HG02852 (cell line): ENCODE results near the gene TMEM187.
"Not testable (repeated sequence)": the region's sequence is repeated elsewhere in the genome, so short reads cannot be mapped to it uniquely, and the experiment has no call there.

ENCODE experiments used
- ATAC-seq: cut with Tn5 transposase; IDR thresholded peaks from one replicate; pipeline ENCODE4 v1.9.1; 2021; ENCODE audit warnings: mild to moderate bottlenecking, moderate library complexity; ENCODE audit not compliant: unreplicated experiment

Gene TMEM187

DNA sequence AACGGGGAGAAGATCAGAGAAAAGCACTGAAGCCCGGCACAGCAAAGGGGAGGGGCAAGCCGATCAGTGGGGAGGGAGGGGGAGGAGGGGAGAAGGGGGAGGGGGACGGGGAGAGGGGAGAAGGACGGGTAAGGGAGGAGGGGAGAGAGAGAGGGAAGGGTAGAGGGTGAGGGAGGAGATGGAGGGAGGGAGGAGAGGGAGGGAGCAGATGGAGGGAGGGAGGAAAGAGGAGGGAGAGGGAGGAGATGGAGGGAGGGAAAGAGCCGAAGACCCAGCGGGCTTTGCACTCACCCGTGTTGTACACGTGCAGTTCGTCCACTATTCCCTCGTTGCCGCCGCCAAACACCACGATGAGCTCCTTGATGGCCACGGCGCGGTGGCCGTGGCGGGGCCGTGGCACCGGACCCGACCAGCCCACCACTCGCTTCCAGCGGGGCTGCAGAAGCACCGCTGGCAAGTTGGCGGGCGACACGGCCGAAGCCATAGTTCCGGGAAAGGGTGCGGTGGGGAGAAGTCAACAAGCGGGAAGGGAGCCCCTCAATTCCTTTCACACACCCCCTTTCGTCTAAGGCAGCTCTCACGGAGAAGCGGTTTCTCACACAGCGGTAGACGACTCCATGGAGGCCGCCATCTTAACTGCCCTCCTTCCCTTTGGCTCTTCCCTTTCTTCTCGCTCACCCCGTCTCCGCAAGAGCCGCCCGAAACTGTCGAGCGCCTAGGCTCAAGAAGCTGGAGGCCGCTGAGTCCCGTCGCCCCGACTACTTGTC lies 2.0 kb upstream of the TMEM187 start:
- peak; percentile 8 for ATAC-seq

DNA sequence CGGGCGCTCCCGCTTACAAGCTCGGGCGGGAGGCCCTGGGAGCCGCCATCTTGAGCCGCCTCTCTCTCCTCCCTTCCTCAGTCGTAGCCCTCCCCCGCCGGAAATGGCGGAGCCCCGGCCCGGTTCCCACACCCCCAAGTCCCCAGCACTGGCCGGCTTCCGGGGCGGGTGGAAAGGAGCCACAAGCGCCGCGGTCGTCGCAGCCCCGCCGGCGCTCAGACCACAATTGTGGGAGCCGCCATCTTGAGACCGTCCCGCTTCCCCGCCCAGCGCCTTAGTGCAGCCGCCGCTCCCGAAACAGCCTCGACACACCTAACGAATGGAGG lies 1.5 kb upstream of the TMEM187 start:
- peak; percentile 42 for ATAC-seq

DNA sequence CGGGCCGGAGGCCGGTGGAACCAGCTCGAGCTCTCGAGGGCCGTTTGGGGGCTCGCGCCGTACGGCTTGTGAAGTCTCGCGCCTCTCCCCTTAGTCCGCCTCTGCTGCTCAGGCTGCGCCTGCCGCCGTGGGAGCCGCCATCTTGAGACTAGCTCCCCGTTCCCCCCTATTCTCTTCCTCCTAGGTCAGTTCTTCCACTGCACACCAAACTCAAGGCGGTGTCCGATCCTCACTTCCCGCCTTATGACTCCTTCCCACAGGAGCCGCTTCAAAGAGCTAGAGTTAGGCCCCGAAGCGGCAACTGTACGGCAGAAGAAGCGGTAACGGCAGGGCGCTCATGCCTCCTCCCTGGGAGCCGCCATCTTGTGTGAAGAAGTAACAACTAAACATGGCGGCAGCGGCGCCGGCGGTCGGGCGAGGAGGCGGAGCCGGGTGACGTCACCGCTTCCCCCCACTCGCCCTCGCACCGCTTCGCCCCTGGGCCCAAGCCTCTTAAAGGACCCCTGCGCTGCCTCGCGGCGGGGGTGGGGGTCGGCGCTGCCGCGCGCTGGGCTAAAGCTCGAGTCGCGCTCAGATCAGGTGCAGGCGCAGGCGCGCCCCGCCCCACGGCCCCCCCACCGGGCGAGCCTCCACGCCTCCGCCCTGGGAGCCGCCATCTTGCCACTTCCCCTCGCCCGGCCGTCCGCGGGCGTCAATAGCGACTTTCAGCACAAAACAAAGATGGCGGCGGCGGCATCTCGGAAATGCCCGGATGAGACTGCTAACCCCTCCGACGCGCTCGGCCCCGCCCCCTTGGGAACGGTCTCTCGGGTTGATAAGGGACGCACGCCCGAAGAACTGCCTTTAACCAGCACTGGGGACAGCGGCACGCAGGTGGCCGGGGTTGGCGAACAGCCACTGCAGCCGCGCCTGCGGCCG lies 845 bp upstream of the TMEM187 start, which contains the start of gene HCFC1:
Gene HCFC1, minus strand, starts transcription at position 369 of the 918 bp plus-strand sequence. CDS start 978 bp downstream, outside the sequence.
- ATAC-seq: peak; percentile 48

DNA sequence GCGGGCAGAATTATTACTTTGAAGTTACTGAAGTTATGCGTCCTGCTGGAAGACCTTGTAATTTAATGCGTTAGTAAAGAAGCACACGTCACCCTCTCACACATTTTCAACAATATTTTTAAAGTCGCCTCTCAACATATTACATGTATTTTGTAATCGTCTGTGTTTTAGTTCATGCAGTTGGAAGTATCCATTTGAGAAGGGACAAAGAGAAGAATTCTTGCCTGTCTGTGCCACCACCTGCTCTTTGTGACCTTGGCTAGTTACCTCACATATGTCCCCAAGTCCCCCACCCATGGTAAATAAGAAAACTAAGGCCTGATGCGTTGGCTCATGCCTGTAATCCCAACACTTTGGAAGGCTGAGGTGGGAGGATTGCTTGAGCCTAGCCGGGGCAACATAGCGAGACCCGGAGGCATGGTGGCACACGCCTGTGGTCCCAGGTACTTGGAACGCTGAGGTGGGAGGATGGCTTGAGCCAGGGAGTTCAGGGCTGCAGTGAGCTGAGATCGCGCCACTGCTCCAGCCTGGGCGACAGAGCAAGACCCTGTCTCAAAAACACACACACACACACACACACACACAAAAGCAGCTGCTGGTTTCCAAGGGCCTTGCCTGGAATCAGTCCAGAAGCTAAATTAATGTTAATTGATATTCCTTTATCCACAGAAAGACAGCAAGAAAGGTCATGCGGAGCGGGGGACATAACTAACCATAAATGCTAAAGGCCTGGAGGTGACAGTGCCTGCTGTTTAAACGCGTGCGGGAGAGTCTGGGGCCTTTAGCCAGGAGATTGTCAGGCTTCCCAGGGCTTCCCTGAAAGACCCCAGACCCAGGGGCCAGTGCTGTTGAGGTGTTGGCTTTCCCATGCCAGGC lies 811 bp downstream of the TMEM187 start:
- ATAC-seq: no peak

DNA sequence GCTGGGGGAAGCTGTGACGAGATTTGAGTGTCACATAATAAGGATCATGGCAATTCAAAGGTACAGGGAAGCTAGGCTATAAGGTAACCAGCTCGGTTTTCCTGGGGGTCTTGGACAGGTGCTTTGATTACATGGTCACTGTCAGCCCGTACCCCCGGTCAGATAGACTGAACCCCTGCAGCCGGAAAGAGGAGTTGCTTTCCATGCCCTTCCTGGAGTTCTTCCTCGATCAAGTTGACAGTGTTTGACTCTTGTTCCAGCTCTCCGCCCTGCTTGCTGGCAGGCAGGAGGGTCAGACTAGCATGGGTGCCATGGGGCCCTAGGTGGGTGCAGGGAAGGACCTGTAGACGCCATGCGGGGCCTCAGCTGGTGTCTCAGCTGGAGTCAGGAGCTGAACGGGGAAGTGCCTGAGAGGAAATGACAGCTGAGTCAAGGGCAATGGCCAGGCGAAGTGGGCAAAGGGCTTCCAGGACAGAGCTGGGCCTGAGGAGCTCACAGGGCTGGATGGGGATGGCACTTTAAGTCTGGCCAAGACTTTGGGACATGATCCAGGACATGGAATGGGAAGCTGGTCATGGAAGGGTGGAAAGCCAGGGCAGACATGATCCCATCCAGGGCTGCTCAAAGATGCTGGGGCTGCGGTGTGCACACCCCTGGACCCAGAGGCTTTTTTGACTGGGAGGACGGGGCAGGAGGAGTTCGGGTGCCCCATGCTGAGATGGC lies 1.6 kb downstream of the TMEM187 start:
- ATAC-seq: no peak

DNA sequence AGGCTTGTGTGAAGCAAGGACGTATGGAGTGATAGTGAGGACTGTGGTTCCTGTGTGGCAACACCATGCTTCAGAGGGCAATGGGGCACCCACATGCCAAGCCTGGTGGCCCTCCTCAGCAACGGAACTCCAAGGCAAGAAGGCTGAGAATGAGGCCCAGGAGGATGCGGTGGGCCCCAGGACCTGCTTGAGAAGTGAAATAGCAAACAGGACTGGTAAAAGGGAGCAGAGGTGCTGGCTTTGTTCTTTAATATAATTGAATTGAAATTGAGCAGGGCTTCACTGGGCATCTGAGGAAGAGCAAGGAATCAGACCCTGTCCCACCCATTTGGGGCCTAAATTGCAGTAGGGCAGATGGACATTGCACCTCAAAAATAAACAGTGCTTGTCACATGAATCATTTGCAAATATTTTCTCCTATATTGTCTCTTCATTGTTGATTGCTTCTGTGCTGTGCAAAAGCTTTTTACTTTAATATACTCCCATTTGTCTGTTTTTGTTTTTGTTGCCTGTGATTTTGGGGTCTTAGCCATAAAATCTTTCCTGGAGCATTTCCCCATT lies 2.3 kb downstream of the TMEM187 start:
- no peak for ATAC-seq

DNA sequence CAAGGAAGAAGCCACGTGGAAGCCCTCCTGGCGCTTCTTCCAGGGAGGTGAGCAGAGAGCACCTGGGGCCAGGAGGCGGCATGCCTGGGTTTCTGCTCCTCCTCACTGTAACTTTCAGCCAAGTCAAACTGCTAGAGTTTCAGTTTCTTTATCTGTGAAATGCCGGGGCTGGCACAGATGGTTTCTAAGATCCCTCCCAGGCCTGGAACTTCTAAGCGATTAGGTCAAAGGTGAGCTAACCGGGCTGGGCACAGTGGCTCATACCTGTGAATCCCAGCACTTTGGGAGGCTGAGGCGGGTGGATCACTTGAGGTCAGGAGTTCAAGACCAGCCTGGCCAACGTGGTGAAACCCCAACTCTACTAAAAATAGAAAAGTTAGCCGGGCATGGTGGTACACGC lies 7.8 kb downstream of the TMEM187 start:
- ATAC-seq: not testable (repeated sequence)

DNA sequence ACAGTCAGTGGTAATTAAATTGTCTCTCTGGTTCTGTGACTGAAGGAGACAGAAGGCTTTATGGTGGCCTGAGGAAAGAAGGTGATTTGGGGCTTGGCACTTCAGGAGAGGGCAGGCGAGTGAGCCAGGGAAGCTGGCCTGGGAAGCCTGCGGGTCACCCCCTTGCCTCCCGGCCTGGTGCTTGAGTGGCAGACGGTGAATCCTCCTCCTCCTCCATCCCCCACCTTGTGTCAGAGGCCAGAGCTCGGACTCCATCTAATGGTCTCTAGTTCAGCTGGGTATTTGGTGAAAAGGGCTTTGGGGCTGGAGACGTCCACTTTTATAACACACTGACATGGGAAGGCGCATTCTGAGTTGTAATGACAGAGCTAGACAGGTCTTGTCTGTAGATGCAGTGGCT lies 8.7 kb downstream of the TMEM187 start:
- no peak for ATAC-seq

DNA sequence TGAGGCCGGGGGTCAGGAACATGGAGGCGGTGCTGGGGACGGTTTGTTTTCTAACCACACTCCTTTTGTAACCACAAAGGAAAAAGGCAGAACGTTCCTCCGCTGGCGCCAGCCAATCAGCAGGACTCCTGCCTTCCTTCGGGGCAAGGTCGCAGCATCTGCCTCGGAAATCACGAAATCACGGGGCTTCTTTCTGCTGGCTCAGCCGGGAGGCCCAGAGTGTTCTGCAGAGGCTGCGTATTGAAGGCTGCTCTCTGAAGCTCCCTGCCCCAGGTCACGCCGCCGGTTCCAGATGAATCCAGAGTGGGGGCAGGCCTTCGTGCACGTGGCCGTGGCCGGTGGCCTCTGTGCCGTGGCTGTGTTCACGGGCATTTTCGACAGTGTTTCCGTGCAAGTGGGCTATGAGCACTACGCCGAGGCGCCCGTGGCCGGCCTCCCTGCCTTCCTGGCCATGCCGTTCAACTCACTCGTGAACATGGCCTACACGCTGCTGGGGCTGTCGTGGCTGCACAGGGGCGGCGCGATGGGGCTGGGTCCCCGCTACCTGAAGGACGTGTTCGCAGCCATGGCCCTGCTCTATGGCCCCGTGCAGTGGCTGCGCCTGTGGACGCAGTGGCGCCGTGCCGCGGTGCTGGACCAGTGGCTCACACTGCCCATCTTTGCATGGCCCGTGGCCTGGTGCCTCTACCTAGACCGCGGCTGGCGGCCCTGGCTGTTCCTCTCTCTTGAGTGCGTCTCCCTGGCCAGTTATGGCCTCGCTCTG lies 9.4 kb downstream of the TMEM187 start:
- no peak for ATAC-seq

DNA sequence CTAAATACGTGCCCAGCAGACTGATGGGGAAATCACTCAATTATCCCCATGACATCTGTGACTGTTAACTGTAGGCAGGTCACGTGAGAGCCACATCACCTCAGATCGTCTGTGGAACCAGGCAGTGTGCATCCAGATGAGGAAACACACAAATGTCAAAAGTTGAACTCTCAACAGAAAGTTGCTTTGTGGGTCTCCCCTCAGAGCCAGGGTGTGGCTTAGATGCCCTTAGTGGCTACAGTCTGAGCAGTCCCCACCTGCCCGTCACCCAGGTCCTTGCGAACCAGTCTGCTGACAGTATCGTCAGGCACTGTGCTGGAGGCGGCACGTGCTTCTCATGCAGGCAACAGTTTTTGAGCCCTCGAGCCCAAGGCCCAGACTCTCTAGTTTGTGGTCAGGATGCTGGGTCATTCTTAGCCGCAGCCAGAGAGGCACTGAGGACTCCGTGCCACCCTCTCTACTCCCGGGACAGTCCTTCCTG lies 10.8 kb downstream of the TMEM187 start:
- ATAC-seq: no peak

DNA sequence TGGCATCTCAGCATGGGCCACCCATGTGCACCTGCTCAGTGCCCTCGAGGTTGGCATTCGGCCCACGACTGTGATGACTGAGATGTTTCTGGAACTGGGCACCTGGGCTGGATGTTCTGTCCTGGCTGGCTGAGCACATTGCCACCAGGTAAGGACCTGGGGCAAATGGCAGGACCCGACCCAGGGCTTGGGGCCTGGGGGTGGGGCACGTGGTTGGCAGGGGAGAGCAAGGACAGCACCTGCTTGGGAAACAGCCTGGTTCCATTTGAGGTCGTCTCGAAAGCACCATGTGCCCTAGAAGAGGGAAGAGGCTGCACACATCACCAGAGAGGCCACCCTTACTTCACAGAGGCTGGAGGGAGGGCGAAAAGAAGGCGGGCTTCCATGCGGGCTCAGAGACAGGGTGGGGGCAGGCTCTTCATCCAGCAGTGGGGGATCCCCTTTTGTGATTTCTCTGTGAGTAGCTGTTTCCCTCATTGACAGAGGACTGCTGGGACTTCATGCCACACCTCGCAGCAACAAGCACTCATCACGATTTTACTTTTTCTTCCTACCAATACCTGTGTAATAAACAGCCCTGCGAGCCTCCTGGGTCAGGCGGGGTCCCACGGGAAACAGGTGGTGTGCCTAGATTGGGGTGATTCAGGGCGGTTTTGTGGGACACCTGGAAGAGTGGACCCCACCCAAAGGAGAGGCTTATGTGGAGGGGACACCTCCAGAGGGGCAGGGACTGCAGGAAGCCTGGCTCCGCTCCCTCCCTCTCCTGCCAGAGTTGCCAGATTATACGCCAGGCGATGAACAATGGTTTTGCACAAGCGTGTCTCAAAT lies 12.0 kb downstream of the TMEM187 start:
- no peak for ATAC-seq

DNA sequence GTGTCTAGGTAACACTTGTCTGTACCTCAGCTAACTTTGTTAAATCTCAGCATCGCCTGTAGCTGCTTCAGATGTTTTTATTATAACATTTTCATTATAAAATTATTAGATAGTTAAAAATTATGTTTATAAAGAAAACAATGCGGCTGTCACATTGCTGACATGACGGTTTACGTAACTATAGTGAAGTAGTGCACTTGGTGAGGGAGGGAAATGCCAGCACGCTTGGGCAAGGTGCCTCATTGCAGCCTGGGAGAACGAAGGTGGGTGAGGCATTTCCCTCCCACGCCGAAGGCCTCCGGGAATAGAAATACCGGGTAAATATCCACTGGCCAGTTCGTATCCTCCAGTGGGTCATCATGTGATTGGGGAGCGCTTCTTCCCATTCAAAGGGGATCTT lies 15.9 kb downstream of the TMEM187 start:
- ATAC-seq: no peak

DNA sequence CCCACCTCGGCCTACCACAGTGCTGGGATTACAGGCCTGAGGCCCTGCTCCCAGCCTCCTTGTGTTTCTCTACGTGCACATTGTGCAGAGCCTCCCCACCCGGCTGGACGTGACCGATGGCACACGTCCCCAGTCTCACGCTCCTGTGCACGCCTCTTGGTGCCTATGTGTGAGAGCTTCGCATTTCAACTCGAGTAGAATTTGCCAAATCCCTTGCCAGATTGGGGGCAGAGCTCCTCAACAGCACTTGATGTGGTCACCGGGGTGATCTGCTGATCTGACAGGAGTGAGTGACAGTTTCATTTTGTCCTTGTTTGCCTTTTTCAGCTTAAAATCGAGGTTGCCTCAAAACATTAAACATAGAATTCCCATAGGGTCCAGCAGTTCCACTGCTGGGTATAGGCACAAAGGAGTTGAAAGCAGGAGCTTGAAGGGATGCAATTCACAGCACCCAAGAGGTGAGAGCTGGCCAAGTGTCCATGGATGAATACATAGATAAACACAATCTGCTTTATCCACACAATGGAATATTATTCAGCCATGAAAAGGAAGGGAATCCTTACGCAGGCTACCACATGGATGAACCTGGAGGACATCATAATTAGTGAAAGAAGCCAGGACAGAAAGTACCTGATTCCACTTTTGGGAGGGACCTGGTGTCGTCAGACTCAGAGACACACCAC lies 17.6 kb downstream of the TMEM187 start:
- no peak for ATAC-seq

DNA sequence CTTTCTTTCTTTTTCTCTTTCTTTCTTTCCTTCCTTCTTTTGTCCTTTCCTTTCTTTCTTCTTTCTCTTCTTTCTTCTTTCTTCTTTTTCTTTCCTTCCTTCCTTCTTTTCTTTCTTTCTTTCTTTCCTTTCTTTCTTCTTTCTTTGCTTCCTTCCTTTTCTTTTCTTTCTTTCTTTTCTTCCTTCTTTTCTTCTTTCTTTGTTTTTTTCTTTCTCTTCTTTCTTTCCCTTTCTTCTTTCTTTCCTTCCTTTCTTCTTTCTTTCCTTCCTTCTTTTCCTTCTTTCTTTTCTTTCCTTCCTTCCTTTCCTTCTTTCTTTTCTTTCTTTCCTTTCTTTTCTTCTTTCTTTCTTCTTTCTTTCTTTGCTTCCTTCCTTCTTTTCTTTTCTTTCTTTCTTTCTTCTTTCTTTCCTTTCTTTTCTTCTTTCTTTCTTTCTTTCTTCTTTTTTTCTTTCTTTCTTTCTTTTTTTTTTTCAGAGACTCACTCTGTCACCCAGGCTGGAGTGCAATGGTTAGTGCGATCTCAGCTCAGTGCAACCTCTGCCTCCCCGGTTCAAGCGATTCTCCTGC lies 18.5 kb downstream of the TMEM187 start:
- ATAC-seq: no peak

DNA sequence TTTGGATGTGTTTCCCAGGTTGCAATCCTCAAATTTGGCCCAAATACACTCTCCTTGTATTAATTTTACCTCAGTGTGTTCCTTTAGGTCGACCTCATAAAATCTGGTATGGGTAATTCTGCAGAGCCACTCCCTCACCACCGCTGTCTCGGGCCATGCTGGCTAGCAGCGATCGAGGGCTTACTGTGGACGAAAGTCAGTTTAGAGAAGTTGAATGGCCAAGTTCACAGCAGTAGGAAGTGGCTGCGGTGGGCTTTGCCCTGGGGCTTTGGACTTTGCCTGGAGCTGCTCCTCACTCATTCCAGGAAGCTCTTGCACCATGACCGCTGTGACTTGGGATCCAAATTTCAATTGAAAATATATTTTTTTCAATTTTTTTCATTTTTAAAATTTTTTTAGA lies 19.6 kb downstream of the TMEM187 start:
- no peak for ATAC-seq

DNA sequence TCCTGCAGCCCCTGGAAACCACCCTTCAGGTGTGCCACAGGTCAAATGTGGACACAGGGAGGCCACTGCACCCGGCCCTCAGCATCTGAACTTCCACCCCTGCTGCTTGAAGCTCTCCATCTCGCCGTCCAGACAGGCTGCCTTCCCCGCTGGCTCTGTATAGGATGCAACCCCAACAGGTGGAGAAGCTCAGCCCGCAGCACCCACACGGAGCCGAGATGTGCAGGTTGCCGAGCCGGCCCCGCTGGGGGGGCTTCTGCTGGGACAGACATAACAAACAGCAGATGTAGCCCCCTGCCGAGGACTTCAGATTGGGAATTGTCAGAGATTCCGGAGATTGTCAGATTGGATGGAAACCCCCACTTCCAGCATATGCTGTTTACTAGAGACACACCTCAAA lies 20.5 kb downstream of the TMEM187 start:
- ATAC-seq: no peak

DNA sequence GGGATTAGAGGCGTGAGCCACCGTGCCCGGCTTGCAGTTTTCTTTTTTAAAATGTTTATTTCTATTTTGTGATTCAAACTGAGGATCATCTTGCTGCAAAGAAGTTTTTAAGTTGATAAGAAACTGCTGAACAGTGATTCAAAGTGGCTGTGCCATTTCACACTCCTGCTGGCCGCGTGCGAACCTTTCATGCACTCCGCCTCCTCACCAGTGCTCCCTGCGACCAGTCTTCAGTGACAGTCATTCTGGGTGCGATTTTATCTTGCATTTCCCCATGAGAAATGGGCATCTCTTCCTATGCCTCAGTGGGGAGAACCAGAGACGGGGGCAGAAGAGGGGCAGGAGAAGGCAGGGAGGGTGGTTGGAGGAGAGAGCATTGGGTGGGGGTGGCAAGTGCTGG lies 21.4 kb downstream of the TMEM187 start:
- no peak for ATAC-seq
